IMR-90 (cell line): ENCODE measurements around the gene IGFBP3. TPM values are rescaled to one million over a fixed set of nuclear protein-coding genes. Genes with fewer than 3 reads are reported as not detected.

Experiments
- ATAC-seq: fragments of 200-7000 bp; cut with Tn5 transposase; 2 replicates; pipeline ENCODE4 v1.9.1; 2020; ENCODE audit warnings: low read depth, mild to moderate bottlenecking, moderate library complexity
- BruUV-seq: library from RNA; stranded (reverse); fragments of 400-500 nt; replicated peaks from 2 replicates; lab custom pipeline; 2021; lab: Mats Ljungman, UMichigan
- CTCF ChIA-PET: fragments of 300-600 bp; formaldehyde crosslinking; extraction: SDS; loops from one replicate; lab custom pipeline; 2021; ENCODE audit warnings: antibody characterized with exemption; lab: Yijun Ruan, JAX
- POLR2A ChIA-PET: fragments of 300-600 bp; sonication (Branson Sonifier 250); formaldehyde crosslinking; loops from one replicate; lab custom pipeline; 2022; ENCODE audit warnings: antibody characterized with exemption; ENCODE audit not compliant: unreplicated experiment; lab: Charles Lee
- DNase-seq: peaks from one replicate; pipeline ENCODE4 v3.0.0; 2013
- H2AFZ ChIP-seq: replicated peaks from 2 replicates; pipeline ENCODE3; 2013; ENCODE audit warnings: low read length, mild to moderate bottlenecking; ENCODE audit not compliant: poor library complexity
- H2AK5ac ChIP-seq: 2 replicates; pipeline ENCODE4 v1.6.1; 2013; ENCODE audit warnings: low read depth, low read length, inconsistent platforms
- H2AK9ac ChIP-seq: replicated peaks from 2 replicates; pipeline ENCODE3; 2013; ENCODE audit warnings: mild to moderate bottlenecking, low read depth, low read length, moderate library complexity; ENCODE audit not compliant: poor library complexity
- H2BK120ac ChIP-seq: 2 replicates; pipeline ENCODE4 v1.6.1; 2013; ENCODE audit warnings: low read depth, low read length, inconsistent platforms
- H2BK15ac ChIP-seq: 3 replicates; pipeline ENCODE4 v1.6.1; 2013; ENCODE audit warnings: low read depth, low read length, inconsistent platforms
- H2BK20ac ChIP-seq: 2 replicates; pipeline ENCODE4 v1.6.1; 2013; ENCODE audit warnings: low read depth, mild to moderate bottlenecking, inconsistent platforms, low read length, moderate library complexity
- H2BK5ac ChIP-seq: 2 replicates; pipeline ENCODE4 v1.6.1; 2013; ENCODE audit warnings: mild to moderate bottlenecking, low read depth, low read length, inconsistent platforms; ENCODE audit not compliant: poor library complexity, severe bottlenecking
- H3K14ac ChIP-seq: replicated peaks from 2 replicates; pipeline ENCODE4 v1.6.1; 2013; ENCODE audit warnings: low read depth, low read length, inconsistent platforms
- H3K18ac ChIP-seq: 2 replicates; pipeline ENCODE4 v1.6.1; 2013; ENCODE audit warnings: low read depth, low read length, control low read depth
- H3K23ac ChIP-seq: 2 replicates; pipeline ENCODE4 v1.6.1; 2013; ENCODE audit warnings: low read depth, low read length, inconsistent platforms
- H3K27ac ChIP-seq: 2 replicates; pipeline ENCODE4 v1.5.1; 2013; ENCODE audit warnings: mild to moderate bottlenecking, control low read depth, low read length; ENCODE audit not compliant: insufficient read depth
- H3K27me3 ChIP-seq: 2 replicates; pipeline ENCODE4 v1.6.1; 2013; ENCODE audit warnings: low read length; ENCODE audit not compliant: control insufficient read depth, insufficient read depth
- H3K36me3 ChIP-seq: 2 replicates; pipeline ENCODE4 v1.6.1; 2013; ENCODE audit warnings: low read length, mixed read lengths; ENCODE audit not compliant: control insufficient read depth, insufficient read depth
- H3K4ac ChIP-seq: 2 replicates; pipeline ENCODE4 v1.6.1; 2013; ENCODE audit warnings: low read depth, low read length, inconsistent platforms
- H3K4me1 ChIP-seq: 2 replicates; pipeline ENCODE4 v1.6.1; 2013; ENCODE audit warnings: low read length, mixed read lengths; ENCODE audit not compliant: control insufficient read depth, insufficient read depth
- H3K4me2 ChIP-seq: 2 replicates; pipeline ENCODE4 v1.6.1; 2013; ENCODE audit warnings: low read depth, mild to moderate bottlenecking, control low read depth, low read length, moderate library complexity
- H3K4me3 ChIP-seq: 2 replicates; pipeline ENCODE4 v1.5.1; 2013; ENCODE audit warnings: low read depth, mild to moderate bottlenecking, control low read depth, low read length, moderate library complexity; ENCODE audit not compliant: insufficient read depth
- H3K56ac ChIP-seq: 2 replicates; pipeline ENCODE4 v1.6.1; 2013; ENCODE audit warnings: low read length, inconsistent platforms; ENCODE audit not compliant: insufficient read depth; ENCODE audit errors: extremely low read depth
- H3K79me1 ChIP-seq, 2 experiments: 2 replicates each; pipeline ENCODE4 v1.6.1; 2013; ENCODE audit warnings: low read length in 2 of 2, inconsistent platforms in 1 of 2, low read depth in 1 of 2
- H3K9ac ChIP-seq: 2 replicates; pipeline ENCODE4 v1.6.1; 2013; ENCODE audit warnings: low read depth, low read length, control low read depth
- H3K9me1 ChIP-seq: 2 replicates; pipeline ENCODE4 v1.6.1; 2013; ENCODE audit warnings: low read length, inconsistent platforms; ENCODE audit not compliant: insufficient read depth
- H3K9me3 ChIP-seq: 2 replicates; pipeline ENCODE4 v1.6.1; 2013; ENCODE audit warnings: low read length; ENCODE audit not compliant: control insufficient read depth, insufficient read depth
- H4K20me1 ChIP-seq: 2 replicates; pipeline ENCODE4 v1.6.1; 2013; ENCODE audit warnings: low read length, inconsistent platforms; ENCODE audit not compliant: insufficient read depth
- H4K5ac ChIP-seq: 2 replicates; pipeline ENCODE4 v1.6.1; 2013; ENCODE audit warnings: mild to moderate bottlenecking, low read depth, low read length, control low read depth
- H4K8ac ChIP-seq, 2 experiments: 2 replicates each; pipeline ENCODE4 v1.6.1; 2013; ENCODE audit warnings: low read depth in 2 of 2, low read length in 2 of 2, control low read depth in 1 of 2, inconsistent platforms in 1 of 2
- H4K91ac ChIP-seq: 2 replicates; pipeline ENCODE4 v1.6.1; 2013; ENCODE audit warnings: low read depth, low read length, inconsistent platforms; ENCODE audit not compliant: insufficient read depth
- BHLHE40 ChIP-seq: fragments of 150-350 bp; IDR thresholded peaks from 2 replicates; pipeline ENCODE4 v1.6.1; 2016; ENCODE audit warnings: mild to moderate bottlenecking, low read depth, low read length
- CHD1 ChIP-seq: IDR thresholded peaks from 2 replicates; pipeline ENCODE4 v1.6.1; 2012; ENCODE audit warnings: low read depth, low read length, improper control_type of control experiment
- CTCF ChIP-seq: conservative IDR thresholded peaks from 2 replicates; pipeline ENCODE4 v1.5.1; 2012; ENCODE audit warnings: mild to moderate bottlenecking, low read depth, low read length, improper control_type of control experiment
- FOS ChIP-seq: fragments of 150-350 bp; IDR thresholded peaks from 2 replicates; pipeline ENCODE4 v1.6.1; 2016; ENCODE audit warnings: low read depth, low read length
- MAFK ChIP-seq: IDR thresholded peaks from 2 replicates; pipeline ENCODE4 v1.6.1; 2012; ENCODE audit warnings: low read depth, low read length, improper control_type of control experiment
- MAZ ChIP-seq: IDR thresholded peaks from 2 replicates; pipeline ENCODE4 v1.6.1; 2012; ENCODE audit warnings: low read depth, mild to moderate bottlenecking, low read length, improper control_type of control experiment, moderate library complexity, borderline replicate concordance
- MXI1 ChIP-seq: IDR thresholded peaks from 2 replicates; pipeline ENCODE4 v1.6.1; 2012; ENCODE audit warnings: low read depth, mild to moderate bottlenecking, low read length, moderate library complexity, borderline replicate concordance
- NFE2L2 ChIP-seq: fragments of 150-350 bp; IDR thresholded peaks from 2 replicates; pipeline ENCODE4 v1.6.1; 2016; ENCODE audit warnings: low read depth, mild to moderate bottlenecking, low read length
- RAD21 ChIP-seq: IDR thresholded peaks from 2 replicates; pipeline ENCODE4 v1.6.1; 2012; ENCODE audit warnings: low read length, improper control_type of control experiment
- RCOR1 ChIP-seq: IDR thresholded peaks from 2 replicates; pipeline ENCODE4 v1.6.1; 2012; ENCODE audit warnings: mild to moderate bottlenecking, low read length, improper control_type of control experiment; ENCODE audit not compliant: insufficient replicate concordance
- RFX5 ChIP-seq: IDR thresholded peaks from 2 replicates; pipeline ENCODE4 v1.8.0; 2012; ENCODE audit warnings: low read depth, mild to moderate bottlenecking, low read length, moderate library complexity
- SMC3 ChIP-seq: fragments of 150-350 bp; IDR thresholded peaks from 2 replicates; pipeline ENCODE4 v1.6.1; 2016; ENCODE audit warnings: low read depth, mild to moderate bottlenecking, antibody characterized with exemption, low read length, moderate library complexity
- USF2 ChIP-seq: fragments of 150-350 bp; IDR thresholded peaks from 2 replicates; pipeline ENCODE4 v1.6.1; 2017; ENCODE audit warnings: mild to moderate bottlenecking, antibody characterized with exemption, low read length, low read depth
- WGBS, 2 experiments: methylation state at CpG; one replicate each; pipeline versions ENCODE4 v1.1.5 to v1.1.7; 2013; ENCODE audit warnings: missing lambda C conversion rate in 2 of 2; ENCODE audit not compliant: insufficient read length in 1 of 2; ENCODE audit errors: extremely low coverage in 2 of 2; 5-methylcytosine and 5-hydroxymethylcytosine counted together
- dilution Hi-C: fragments of 300-500 bp; cut with HindIII; formaldehyde crosslinking; loops from one replicate; pipeline ENCODE4 v1.14.3; 2018; ENCODE audit warnings: low sequenced_read_pairs; ENCODE audit not compliant: unreplicated experiment
- in situ Hi-C: fragments of 300-500 bp; cut with MboI; formaldehyde crosslinking; loops from 3 replicates; pipeline ENCODE4 v1.14.3; 2019; ENCODE audit warnings: low sequenced_read_pairs, inconsistent platforms, mixed read lengths
- intact Hi-C: fragments of 100-400 bp; cut with micrococcal nuclease; formaldehyde crosslinking; loops from 2 replicates; pipeline ENCODE4 v1.10.0; 2022
- polyA plus RNA-seq, 3 experiments: library from polyadenylated mRNA; depleted of rRNA; stranded (reverse); fragments of >200 nt; gene quantifications; 2 replicates each; pipeline ENCODE4 v1.2.3, GENCODE V29; 2012; ENCODE audit warnings: low replicate concordance in 1 of 3
- total RNA-seq: library from RNA; depleted of rRNA; stranded (reverse); fragments of >200 nt; gene quantifications from 2 replicates; pipeline ENCODE4 v1.2.3, GENCODE V29; 2012

Gene IGFBP3
- total and polyA plus RNA-seq, 2 of the 4 experiments (the other 2 are of a cell fraction): 272 to 601 TPM

GRCh38 chr7:45891462-45892402 is 29.3 kb downstream of the IGFBP3 start:
- H4K20me1 ChIP-seq: no peaks in the 10 kb centered on the region
- no peak overlapping the region for H3K18ac ChIP-seq
- no peak overlapping the region for H2BK5ac ChIP-seq
- no peak overlapping the region for H3K23ac ChIP-seq
- H2BK15ac ChIP-seq: no peak overlapping the region
- ChIA-PET POLR2A (no interaction called here), CTCF (interaction anchor here (0.7 to 1.0 kb wide), 2 partner anchors 27 to 1290 kb away, joined by 3 to 5 read pairs; no protein-coding TSS in a partner anchor)
- no TSS peak for BruUV-seq
- no CpG with 5 or more reads among the region's 10 CpGs for WGBS, 2 experiments
- in situ Hi-C loops (loop anchor here (5.0 kb wide), 1 partner anchor 1291 kb away; no protein-coding TSS in a partner anchor), dilution Hi-C loops (no loop called here), intact Hi-C loops (loop anchor here (1.0 kb wide), 2 partner anchors 461 to 1289 kb away; no protein-coding TSS in a partner anchor)
- no peak overlapping the region for H4K8ac ChIP-seq
- H3K56ac ChIP-seq: no peak overlapping the region
- H2BK20ac ChIP-seq: no peak overlapping the region
- peaks cover 43% of the 10 kb centered on the region for H3K27me3 ChIP-seq
- no peak overlapping the region for H3K9ac ChIP-seq
- H3K36me3 ChIP-seq: no peaks in the 10 kb centered on the region
- H3K4me1 ChIP-seq: no peaks in the 10 kb centered on the region
- no peak overlapping the region for H2AK5ac ChIP-seq
- no peak overlapping the region for H3K27ac ChIP-seq
- H3K79me1 ChIP-seq: no peaks in the 10 kb centered on the region
- no peak for ATAC-seq
- no peak for DNase-seq
- H3K4me2 ChIP-seq: no peak overlapping the region
- H3K14ac ChIP-seq: no peak overlapping the region
- H2BK120ac ChIP-seq: no peak overlapping the region
- no peaks in the 10 kb centered on the region for H3K9me3 ChIP-seq
- H2AFZ ChIP-seq: no peak overlapping the region
- no peak overlapping the region for H2AK9ac ChIP-seq
- no peaks in the 10 kb centered on the region; the same call in 1 of the 2 replicates for H3K9me1 ChIP-seq
- H4K5ac ChIP-seq: no peak overlapping the region
- H3K4me3 ChIP-seq: no peak overlapping the region
- H4K91ac ChIP-seq: no peak overlapping the region
- H3K4ac ChIP-seq: no peak overlapping the region
- TF ChIP-seq FOS (no peak), SMC3 (no peak), CHD1 (no peak), RCOR1 (no peak), MAZ (no peak), MXI1 (no peak), USF2 (no peak), NFE2L2 (no peak), MAFK (no peak), CTCF (no peak), BHLHE40 (no peak), RAD21 (no peak), RFX5 (no peak)
